GM12801 (cell line): ENCODE data around the gene CYFIP1.

Experiments used
- TF ChIP-seq, protein P1 (sequence below): IDR thresholded peaks from one replicate; pipeline ENCODE4 v1.5.1; 2011; ENCODE audit warnings: control low read depth; ENCODE audit not compliant: insufficient read length; ENCODE audit errors: extremely low read depth

Gene CYFIP1

DNA sequence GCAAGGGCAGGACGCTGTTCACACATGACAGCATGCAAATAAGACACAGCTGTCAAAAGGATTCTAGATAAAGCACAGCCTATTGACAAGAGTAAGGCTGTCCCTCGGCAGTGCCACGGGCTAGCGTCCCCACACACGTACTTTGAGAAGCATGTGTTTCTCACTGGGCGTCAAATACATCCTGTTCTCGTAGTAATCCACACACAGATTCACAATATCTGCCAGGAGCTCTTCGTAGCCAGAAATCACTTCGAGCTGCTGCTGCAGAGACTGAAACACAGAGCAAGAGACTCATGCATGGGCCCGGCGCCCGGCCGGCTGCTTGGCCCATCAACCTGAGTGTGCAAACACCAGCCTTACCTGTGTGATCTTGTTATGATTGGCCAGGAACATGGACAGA, 41.1 kb downstream of the CYFIP1 start:
- TF ChIP-seq, protein P1, sequence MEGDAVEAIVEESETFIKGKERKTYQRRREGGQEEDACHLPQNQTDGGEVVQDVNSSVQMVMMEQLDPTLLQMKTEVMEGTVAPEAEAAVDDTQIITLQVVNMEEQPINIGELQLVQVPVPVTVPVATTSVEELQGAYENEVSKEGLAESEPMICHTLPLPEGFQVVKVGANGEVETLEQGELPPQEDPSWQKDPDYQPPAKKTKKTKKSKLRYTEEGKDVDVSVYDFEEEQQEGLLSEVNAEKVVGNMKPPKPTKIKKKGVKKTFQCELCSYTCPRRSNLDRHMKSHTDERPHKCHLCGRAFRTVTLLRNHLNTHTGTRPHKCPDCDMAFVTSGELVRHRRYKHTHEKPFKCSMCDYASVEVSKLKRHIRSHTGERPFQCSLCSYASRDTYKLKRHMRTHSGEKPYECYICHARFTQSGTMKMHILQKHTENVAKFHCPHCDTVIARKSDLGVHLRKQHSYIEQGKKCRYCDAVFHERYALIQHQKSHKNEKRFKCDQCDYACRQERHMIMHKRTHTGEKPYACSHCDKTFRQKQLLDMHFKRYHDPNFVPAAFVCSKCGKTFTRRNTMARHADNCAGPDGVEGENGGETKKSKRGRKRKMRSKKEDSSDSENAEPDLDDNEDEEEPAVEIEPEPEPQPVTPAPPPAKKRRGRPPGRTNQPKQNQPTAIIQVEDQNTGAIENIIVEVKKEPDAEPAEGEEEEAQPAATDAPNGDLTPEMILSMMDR = no peak

DNA sequence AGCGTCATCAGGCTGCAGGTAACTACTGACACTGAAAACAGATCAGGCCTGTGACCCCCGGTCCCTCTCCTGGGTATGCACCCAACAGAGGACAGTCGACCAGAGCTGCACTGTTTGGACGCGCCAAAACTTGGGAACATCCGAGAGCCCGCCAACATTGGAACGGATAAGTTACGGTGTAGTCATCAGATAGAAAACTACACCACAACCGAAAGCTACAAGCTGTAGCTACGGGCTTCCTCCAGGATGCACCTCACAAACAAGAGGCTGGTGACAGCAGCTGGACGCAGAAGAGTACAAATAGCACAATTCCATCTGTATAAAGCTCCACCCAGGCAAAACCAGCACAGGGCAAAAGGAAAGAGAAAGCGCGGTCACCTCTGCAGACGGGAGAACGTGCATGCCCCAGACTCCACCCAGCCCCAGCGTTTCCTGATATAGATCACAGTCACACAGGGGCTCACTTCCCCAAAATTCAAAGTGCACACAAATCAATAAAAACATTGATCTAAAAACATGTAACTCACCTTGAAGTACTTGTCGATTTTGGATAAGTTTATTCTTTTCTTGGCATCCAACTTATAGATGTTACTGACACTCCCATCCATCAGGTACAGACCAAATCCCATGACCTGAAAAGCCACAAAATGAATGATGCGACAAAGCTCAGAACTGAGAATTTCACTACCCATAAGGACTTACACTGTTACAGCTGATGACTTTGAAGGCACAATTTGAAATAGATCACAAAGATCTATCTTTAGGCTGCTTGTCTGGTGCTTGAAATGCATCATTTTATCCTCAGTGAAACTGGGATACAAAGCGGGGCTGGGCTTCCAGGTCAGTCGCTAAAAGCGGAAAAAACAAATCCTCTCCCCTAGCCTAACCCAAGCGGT, 43.3 kb downstream of the CYFIP1 start:
- TF ChIP-seq, protein P1 = no peak

DNA sequence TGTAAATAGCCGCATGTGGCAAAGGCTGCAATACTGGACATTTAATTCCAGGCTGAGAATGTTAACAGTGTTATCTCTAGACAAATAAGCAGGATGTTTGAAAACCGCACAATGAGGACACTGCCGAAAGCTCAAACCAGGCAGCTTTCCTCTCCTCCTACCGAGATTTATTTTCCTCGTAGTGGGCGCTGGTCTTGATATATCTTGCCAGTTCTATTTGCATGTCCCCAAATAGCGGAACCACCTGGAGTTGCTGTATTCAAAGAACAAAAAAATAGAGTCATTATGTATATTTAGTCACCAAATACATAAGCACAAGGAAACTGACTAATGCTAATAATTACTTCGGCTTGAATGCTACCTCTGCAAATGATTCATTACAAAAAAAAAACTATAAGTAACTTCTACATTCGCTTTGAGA, 46.5 kb downstream of the CYFIP1 start:
- TF ChIP-seq, protein P1 = no peak

DNA sequence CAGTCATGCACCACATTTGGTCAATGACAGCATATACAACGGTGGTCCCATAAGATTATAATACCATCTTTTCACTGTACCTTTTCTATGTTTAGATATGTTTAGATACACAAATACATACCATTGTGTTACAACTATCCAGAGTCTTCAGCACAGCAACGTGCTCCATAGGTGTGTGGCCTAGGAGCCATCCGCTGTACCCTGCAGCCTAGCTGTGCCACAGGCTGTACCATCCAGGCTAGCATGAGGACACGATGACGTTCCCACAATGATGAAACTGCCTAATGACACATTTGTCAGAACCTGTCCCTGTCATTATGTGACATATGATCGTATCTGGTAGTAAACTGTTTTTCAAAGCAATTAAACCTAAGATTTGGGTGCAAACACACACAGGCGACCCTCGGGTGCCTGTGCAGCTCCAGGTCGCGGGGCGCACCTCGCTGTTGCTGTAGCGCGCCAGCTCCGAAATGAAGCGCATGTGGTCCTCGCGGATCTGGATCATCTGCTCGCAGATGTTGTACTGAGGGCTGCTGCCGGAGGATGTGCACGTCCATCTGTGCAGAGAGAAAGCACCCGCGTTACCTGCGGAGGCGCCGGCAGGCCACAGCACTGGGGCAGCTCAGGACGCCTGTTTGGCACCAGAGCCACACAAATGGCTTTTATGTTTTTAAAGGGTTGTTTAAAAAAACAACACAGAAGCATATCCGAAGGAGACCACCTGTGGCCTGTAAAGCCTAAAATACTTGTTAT, 48.2 kb downstream of the CYFIP1 start:
- TF ChIP-seq, protein P1 = no peak

DNA sequence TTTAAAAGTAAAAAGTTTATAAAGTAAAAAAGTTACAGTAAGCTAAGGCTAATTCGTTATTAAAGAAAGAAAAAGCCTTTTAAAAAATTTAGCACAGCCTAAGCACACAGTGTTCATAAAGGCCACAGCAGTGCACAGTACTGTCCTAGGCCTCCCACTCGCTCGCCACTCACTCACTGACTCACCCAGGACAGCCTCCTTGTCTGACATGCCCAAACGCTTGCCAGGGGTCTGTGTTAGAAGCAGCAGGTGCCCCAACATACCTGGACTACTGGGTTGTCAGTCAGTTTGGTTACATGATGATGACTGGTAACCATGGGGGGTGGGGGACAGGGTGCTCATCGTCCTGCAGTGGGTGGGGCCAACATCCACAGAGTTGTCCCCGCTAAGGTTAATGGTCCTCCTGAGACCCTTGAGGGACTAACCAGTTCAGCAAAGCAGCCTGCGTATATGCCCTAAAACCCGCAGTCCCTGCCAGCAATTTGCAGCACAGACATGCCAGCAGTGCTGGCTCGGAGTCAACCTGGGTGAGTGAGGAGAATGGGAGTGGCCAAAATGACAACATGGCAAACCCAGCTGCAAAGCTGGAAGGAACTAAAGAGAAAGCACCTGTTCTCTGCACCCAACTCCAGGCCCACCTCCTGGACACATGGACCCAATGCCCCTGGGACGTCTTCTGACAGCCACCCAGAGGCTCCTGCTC, 49.2 kb downstream of the CYFIP1 start:
- TF ChIP-seq, protein P1 = no peak

DNA sequence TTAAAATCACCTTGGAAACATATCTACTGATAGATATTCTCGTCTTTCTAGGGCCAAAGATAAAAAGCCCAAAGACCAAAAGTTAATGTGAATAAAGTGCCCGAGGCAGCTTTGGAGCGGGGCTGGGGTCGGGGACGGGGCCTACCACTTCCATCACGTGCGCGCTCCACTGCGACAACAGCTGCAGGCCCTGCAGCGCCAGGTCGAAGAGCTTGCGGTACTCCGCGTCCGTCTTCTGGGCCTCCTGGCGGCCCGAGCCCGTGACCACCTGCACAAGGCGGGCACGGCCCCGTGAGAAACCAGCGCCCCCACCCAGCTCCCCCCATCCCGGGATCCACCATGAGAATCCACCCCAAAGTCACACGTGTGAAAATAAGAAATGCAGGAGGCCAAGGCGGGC, 52.4 kb downstream of the CYFIP1 start:
- TF ChIP-seq, protein P1 = no peak

DNA sequence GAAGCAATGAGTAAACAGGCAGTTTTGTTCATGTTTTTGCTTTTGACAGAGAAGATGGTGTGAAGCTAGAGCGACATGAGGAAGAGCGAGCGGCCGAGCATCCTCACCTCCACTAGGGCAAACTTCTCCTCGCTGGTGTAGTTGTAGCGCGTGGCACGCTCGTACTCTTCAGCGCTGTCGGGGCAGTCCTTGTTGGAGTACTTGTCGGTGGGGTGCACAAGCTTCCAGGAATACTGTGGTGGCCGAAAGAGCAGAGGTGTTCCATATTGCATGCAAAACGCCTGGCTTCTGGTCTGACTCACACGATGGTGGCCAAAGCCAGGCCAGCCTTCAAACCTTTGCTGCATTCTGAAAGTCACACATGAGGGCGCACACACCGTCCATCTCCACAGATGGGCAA, 54.3 kb downstream of the CYFIP1 start:
- TF ChIP-seq, protein P1 = no peak
